Embryonic facial prominence (tissue), 1 donor: Measurements from ENCODE around the gene ZNF616.
"Not testable (repeated sequence)": the region's sequence is repeated elsewhere in the genome, so short reads cannot be mapped to it uniquely, and the experiment has no call there.

Experiments used
- DNase-seq: peaks from one replicate; pipeline ENCODE4 v3.0.0-alpha.2; 2016; ENCODE audit errors: extremely low spot score

Gene ZNF616

DNA sequence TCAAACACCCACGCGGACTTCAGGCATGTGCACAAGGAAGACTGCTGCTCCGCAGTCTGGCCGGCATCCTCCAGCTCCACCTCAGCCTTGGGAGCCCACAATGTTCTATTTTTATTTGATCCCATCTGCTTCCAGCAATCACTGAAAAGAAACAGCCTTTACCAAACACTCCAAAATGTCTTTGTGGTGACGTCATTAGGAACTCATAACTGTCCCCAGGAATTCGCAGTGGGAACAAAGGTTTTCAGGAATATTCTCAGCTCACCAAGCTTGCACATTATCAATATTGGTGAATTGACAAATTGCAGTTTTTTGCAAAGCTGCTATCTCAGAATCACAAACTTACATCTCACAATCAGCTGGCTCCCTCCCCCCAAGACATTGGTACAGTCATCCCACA, 29.0 kb downstream of the ZNF616 start:
- DNase-seq: no peak

DNA sequence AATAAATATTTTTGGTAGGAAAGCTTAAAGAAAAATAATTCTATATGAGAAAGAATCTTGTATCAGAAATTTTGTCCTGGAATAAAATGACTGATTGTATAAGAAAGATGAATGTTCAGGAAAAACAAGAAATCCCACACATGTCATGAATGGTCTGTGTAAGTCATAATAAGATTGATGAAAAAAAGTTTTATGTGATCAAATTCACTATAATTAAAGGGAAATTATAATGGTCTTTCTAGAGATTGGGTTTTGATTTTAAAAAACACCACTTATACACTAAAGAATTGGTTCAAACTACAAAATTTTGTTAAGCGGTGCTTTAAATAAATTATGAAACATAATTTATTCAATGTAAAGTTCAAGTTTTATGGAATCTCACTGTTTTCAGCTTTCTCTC, 37.0 kb downstream of the ZNF616 start:
- DNase-seq: no peak

DNA sequence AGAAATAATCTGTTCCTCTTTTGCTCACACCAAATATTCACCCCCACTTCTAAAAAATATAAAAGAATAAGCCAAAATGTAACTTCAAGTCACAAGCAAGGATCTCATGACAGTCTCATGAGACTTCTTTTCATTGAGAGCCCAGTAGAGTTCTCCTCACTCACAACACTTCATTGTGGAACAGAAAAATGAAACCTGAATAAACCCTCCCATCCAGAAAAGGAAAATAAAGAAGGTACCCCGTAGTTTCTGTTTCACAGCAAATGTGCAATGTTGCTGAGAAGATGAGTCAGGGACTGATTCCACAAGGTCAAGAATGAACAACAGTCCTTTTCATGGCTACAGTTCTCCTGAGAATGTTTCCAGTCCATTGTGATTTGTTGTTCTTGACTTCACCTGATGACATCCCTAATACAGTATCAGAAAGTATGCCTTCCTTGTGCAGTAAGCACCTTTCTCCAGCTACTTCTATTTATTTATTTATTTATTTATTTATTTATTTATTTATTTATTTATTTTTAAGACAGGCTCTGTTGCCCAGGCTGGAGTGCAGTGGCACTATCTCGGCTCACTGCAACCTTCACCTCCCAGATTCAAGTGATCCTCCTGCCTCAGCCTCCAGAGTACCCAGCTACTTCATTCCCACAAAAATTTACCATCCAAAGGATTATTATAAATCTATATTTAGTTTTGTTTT, 37.7 kb downstream of the ZNF616 start:
- no peak for DNase-seq

DNA sequence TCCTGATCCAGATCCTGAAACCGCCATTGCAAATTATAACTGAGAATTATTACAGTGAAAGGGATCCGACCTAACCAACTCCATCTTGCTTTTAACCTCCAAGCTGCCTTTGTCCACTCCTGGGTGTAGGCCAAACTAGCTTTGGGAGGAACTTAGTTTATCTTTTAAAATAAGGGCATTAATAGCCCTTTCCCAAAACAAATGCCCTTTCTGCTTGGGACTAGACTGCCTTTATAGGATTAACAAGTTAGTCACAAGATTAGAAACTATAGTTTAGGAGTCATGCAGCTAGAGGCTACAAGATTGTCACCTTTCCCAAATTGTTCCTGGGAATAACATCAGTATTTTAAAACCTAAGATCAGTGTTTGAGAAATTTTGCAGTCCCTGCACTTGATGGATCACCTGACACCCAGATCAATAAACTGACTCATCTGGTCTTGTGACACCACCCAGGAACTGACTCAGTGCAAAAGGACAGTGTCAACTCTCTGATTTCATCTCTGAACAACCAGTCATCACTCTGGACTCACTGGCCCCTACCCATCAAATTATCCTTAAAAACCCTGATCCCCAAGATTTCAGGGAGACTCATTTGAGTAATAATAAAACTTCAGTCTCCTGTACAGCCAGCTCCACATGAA, 40.1 kb downstream of the ZNF616 start:
- no peak for DNase-seq

DNA sequence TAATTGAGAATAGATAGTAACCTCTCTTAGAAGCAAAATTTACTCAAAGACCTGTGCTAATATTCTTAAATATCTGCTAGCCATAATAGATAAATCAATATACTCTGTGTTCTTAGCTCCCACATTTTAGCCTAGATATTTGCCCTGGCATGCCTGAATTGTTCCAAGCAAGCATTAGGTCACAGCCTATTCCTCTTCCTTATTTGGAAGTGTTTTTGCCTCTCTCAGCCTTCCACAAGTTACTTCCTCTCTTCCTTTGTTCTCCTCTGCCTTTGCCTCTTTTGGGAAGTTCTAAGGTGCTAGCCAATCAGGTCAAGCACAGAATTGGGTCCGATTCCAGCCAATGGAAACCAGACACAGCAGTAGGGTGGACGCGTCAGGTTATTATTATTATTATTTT, 43.3 kb downstream of the ZNF616 start:
- DNase-seq: not testable (repeated sequence)

DNA sequence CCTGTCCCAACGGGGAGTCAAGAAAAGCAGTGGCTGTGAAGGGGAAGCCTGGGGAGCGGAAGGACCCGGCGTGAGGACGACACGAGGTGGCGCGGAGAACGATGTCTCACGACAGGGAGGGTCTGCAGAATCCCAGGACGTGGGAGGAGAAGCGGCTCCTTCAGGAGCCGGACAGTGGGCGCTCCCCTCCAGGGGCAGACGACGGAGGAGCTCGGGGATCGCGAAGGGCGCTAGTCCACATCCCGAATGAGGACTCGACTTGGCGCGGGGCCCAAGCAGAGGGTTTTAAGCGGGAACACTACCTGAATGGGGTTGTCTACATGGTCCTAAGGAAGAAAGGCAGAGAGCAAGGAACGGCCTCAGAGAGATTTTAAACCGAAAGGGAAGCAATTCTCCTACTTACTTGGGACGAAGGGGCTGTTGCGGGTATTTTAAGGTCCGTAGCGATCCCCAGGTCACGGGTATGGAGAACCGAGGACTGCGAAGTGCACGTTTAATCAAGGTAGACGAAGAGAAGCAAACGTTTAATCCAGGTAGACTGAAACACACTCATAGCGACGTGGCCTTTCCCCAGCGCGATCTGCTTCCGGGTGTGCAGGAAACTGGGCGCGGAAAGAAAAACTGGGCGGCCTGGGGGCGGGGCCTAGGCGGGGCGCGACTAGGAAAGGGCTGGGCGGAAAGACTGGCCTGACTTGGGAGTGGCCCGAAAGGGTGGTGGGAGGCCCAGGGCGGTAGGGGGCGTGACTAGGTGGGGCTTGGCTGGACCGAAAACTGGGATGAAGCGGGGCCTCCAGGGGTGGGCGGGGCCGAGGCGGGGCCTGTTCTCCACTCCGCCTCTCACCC, 44.3 kb downstream of the ZNF616 start, which contains the start of gene ZNF841:
ZNF841 (minus strand) TSS at position 594 of the 843 bp plus-strand sequence. CDS start 10,964 bp downstream, outside the sequence.
- peak; percentile 88 for DNase-seq

DNA sequence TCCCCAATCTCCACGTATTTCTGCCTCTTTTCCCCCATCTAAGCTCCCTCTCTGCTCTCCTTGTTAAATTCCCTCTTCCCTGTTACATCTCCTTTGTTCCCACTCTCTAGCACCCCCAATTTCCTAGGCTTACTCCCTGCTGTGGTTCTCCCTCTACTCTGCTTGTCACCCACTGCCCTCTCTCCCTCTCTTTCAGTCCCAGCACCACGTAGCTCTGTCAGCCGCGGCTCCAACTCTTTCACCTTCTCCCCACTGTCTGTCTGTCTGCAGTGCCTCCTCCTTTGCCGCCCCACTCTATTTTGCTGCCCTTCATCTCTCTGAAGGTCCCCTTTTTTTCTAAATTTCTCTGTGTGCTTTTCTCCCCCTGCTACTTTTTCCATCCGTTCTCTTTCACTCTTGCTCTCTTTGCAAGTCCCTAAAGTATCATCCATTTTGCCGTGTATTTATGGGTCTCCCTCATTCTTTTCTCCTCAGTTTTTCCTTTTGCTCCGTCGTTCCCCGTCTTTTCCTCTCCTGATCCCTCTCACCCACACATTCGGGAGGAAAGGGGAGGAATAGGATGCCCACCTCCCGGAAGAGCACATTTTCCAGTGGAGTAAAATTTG, 45.1 kb downstream of the ZNF616 start:
- DNase-seq: no peak

DNA sequence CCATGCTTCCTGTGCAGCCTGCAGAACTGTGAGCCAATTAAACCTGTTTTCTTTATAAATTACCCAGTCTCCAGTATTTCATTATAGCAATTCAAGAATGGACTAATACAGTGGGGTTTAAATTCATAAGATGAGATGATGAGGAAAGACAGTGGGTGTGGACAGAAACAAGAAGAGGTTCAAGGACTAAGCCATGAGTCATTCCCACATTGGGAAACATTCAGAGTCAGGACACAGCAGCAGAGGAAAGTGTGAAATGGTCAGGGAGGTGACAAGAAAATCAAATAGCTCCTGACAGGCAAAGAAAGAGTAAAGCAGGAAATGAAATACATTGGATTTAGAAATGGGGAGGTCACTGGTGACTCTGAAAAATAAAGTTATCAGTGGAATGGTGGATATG, 53.3 kb downstream of the ZNF616 start:
- DNase-seq: no peak

DNA sequence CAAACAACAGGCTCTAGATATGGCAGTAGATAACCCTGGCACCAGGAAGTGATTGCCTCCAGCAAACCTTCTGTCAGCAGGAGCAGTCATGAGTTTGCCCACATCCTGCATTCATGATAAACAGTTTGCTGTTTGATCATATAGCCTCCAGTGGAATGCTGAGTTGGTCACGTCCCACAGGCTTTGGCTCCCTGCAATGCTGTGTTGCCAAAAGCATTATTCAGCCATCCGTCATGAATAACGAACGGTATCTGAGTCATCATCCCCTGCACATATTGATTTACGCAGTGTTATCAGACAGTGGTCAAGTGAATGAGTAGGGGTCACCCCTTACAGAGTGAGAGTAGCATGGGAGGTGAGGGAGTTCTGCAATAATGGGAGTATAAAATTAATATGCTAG, 69.2 kb downstream of the ZNF616 start:
- DNase-seq: no peak

DNA sequence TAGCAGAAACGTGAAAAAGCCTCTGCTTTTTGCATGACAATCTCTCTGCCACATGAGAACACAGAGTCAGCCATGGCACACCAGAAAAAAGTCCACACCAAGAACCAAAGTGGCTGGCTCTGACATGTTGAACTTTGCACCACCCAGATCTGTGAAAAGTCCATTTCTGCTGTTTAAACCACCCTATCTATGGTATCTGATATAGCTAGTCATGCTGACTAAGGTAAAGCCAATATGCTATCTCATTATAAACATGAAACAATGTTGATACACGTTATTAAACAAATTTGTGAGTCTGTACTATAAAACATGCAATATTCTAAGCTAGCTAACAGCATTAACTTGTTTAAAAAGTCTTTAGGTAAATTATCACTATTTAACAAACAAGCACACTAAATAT, 70.1 kb downstream of the ZNF616 start:
- no peak for DNase-seq

DNA sequence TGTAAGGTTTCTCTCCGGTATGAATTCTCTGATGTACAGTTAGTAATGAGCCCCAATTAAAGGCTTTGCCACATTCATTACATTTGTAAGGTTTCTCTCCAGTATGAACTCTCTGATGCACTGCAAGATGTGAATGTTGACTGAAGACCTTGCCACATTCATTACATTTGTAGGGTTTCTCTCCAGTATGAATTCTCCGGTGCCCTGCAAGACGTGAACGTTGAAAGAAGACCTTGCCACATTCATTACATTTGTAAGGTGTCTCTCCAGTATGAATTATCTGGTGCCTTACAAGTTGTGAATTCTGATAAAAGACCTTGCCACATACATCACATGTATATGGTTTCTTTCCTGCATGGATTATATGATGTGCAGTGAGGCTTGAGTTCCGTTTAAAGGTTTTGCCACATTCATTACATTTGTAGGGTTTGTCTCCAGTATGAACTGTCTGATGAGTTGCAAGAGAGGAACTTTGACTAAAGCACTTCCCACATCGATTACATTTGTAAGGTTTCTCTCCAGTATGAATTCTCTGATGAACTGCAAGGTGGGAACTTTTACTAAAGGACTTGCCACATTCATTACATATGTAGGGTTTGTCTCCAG, 73.4 kb downstream of the ZNF616 start:
- DNase-seq: no peak

DNA sequence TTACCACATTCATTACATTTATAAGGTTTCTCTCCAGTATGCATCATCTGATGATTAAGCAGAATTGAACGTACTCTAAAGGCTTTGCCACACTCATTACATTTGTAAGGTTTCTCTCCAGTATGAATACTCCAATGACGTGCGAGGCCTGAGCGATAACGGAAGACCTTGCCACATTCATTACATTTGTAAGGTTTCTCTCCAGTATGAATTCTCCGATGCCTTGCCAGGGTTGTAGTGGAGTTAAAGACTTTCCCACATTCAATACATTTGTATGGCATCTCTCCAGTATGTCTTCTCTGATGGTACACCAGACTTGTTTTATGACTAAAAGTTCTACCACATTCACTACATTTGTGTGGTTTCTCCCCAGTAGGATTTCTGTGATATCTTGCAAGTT, 74.3 kb downstream of the ZNF616 start:
- DNase-seq: no peak
